Ishikawa (cell line): Measurements from ENCODE around the gene PKNOX2.

Source experiments
- CEBPB ChIP-seq: IDR thresholded peaks from 2 replicates; pipeline ENCODE4 v1.6.1; 2012
- CREB1 ChIP-seq: IDR thresholded peaks from 2 replicates; pipeline ENCODE4 v1.6.1; 2012; ENCODE audit warnings: low read depth
- EP300 ChIP-seq: IDR thresholded peaks from 2 replicates; pipeline ENCODE4 v1.6.1; 2012; ENCODE audit warnings: borderline replicate concordance
- MAX ChIP-seq: IDR thresholded peaks from 2 replicates; pipeline ENCODE4 v1.6.1; 2012
- NFIC ChIP-seq: IDR thresholded peaks from 2 replicates; pipeline ENCODE4 v1.6.1; 2012
- RAD21 ChIP-seq: IDR thresholded peaks from 2 replicates; pipeline ENCODE4 v1.6.1; 2012; ENCODE audit warnings: low read depth
- REST ChIP-seq: IDR thresholded peaks from 2 replicates; pipeline ENCODE4 v1.6.1; 2012; ENCODE audit warnings: low read depth, mild to moderate bottlenecking
- TAF1 ChIP-seq: IDR thresholded peaks from 2 replicates; pipeline ENCODE4 v1.6.1; 2012; ENCODE audit warnings: low read depth, mild to moderate bottlenecking
- TEAD4 ChIP-seq: IDR thresholded peaks from 2 replicates; pipeline ENCODE4 v1.6.1; 2012
- USF1 ChIP-seq: IDR thresholded peaks from 2 replicates; pipeline ENCODE4 v1.6.1; 2012
- YY1 ChIP-seq: IDR thresholded peaks from 2 replicates; pipeline ENCODE4 v1.6.1; 2012; ENCODE audit warnings: low read depth

GRCh38 chr11:125410091-125410490 lies 245.5 kb downstream of the PKNOX2 start:
- TF ChIP-seq NFIC, result no peak
- TF ChIP-seq TAF1, result no peak
- TF ChIP-seq EP300, result no peak
- TF ChIP-seq MAX, result no peak
- TF ChIP-seq REST, result no peak
- TF ChIP-seq CREB1, result no peak
- TF ChIP-seq RAD21, result no peak
- no peak for TF ChIP-seq CEBPB
- no peak for TF ChIP-seq TEAD4
- TF ChIP-seq YY1, result no peak
- no peak for TF ChIP-seq USF1
